Type B pancreatic cell (in vitro differentiated cells): ENCODE data around the gene KLHL14. TPM values are rescaled to one million over a fixed set of nuclear protein-coding genes. Genes with fewer than 3 reads are reported as not detected.

ENCODE experiments used
- DNase-seq: peaks from one replicate; pipeline ENCODE4 v3.0.0; 2021; ENCODE audit warnings: mixed read lengths; ENCODE audit not compliant: unreplicated experiment; ENCODE audit errors: extremely low spot score
- H3K27ac Mint-ChIP-seq: 2 replicates; pipeline ENCODE4 v1.8.0; 2021; ENCODE audit warnings: mild to moderate bottlenecking, mixed read lengths
- H3K27me3 Mint-ChIP-seq: 2 replicates; pipeline ENCODE4 v1.8.0; 2021; ENCODE audit warnings: mixed read lengths
- H3K36me3 Mint-ChIP-seq: 2 replicates; pipeline ENCODE4 v1.8.0; 2021; ENCODE audit warnings: mixed read lengths
- H3K4me1 Mint-ChIP-seq: one replicate; pipeline ENCODE4 v1.8.0; 2021; ENCODE audit warnings: mixed read lengths; ENCODE audit not compliant: unreplicated experiment
- H3K4me3 Mint-ChIP-seq: 2 replicates; pipeline ENCODE4 v1.8.0; 2021; ENCODE audit warnings: mild to moderate bottlenecking, mixed read lengths
- H3K9me3 Mint-ChIP-seq: 2 replicates; pipeline ENCODE4 v1.8.0; 2021; ENCODE audit warnings: mixed read lengths
- CTCF ChIP-seq: fragments of 200-600 bp; sonication (generic); conservative IDR thresholded peaks from 2 replicates; pipeline ENCODE4 v1.5.0; 2021; ENCODE audit warnings: antibody characterized with exemption, mild to moderate bottlenecking
- total RNA-seq: library from RNA; stranded (reverse); gene quantifications from 2 replicates; pipeline ENCODE4 v1.2.1, GENCODE V29; 2021; ENCODE audit warnings: low replicate concordance

KLHL14 gene
- total RNA-seq, 1 donor from 2014 or later: 6.1 TPM

DNA sequence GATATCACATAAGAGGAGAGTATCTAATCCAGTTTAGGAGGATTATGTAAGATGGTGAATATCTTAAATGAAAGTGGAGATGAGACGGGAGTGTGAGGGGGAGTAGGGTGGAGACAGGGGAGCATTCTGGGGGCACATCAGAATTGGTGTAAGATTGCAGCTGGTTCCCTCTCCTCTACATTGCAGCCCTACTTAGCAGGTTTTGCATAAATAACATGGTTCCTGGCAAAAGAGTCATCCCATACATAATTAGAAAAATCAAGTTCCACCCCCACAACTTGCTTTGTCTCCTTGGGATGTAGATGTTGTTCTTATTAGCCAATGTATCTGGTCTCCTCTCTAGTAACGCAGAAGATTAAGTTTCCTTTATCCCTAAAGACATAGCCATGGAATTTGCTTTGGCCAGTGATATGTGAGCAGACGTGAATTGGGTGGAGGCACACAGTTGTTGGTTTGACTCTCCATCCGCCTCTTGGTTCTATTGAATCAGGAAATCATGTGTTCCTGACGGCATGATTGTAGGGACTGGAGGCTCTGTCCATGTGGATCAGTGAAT, 137.9 kb downstream of the KLHL14 start:
- Mint-ChIP-seq H3K36me3 (no peaks in the 10 kb centered on the region), H3K9me3 (no peaks in the 10 kb centered on the region), H3K4me3 (no peak overlapping the region), H3K27ac (no peak overlapping the region), H3K27me3 (no peaks in the 10 kb centered on the region), H3K4me1 (no peaks in the 10 kb centered on the region)
- no peak for DNase-seq
- no peak for TF ChIP-seq CTCF

DNA sequence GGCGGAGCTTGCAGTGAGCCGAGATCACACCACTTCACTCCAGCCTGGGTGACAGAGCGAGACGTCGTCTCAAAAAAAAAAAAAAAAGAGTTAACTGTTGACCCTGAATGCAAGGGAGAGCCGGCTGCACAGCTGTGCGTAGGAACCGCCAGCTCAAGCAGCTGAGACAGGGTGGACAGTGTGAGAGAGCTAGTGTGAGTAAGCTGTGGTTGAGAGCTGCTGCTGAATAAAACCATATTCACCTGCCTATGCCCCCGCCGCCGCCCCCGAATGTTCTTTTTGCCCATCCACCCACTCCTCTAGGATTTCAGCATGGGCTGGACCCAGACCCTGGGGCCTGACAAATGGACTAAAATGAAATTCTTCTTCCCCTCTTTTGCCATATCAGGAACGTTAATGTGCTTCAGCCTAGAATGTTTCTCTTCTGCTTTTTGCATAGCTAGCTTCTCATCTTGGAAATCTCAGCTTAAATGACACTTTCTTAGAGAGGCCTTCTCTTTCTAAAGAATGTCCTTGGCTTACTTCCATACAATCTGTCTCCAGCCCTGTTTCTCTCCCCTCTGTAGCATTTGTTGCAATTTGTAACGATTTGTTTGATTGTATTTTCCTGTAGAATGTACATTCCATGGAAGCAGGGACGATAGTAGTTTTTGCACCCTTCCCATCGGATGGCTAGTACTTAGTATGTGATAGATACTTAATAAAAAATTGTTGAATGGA, 142.7 kb downstream of the KLHL14 start:
- Mint-ChIP-seq H3K27ac (no peak overlapping the region), H3K27me3 (no peaks in the 10 kb centered on the region), H3K4me3 (no peak overlapping the region), H3K4me1 (peaks cover 5% of the 10 kb centered on the region), H3K36me3 (no peaks in the 10 kb centered on the region), H3K9me3 (peaks cover 4% of the 10 kb centered on the region)
- DNase-seq: no peak
- no peak for TF ChIP-seq CTCF

- H3K4me1 Mint-ChIP-seq: peaks cover 5% of the 10 kb centered on the region
- no peak overlapping the region for H3K27ac Mint-ChIP-seq
- H3K9me3 Mint-ChIP-seq: peaks cover 4% of the 10 kb centered on the region
- H3K4me3 Mint-ChIP-seq: no peak overlapping the region
- no peaks in the 10 kb centered on the region for H3K27me3 Mint-ChIP-seq
- TF ChIP-seq CTCF: no peak
- H3K36me3 Mint-ChIP-seq: no peaks in the 10 kb centered on the region
- no peak for DNase-seq
Observed at GRCh38 chr18:32629292-32629691, 143.5 kb downstream of the KLHL14 start.

- H3K36me3 Mint-ChIP-seq: no peaks in the 10 kb centered on the region
- peaks cover under 1% of the 10 kb centered on the region for H3K9me3 Mint-ChIP-seq
- no peak for DNase-seq
- no peak overlapping the region for H3K27ac Mint-ChIP-seq
- H3K4me3 Mint-ChIP-seq: no peak overlapping the region
- H3K4me1 Mint-ChIP-seq: peaks cover 5% of the 10 kb centered on the region
- H3K27me3 Mint-ChIP-seq: no peaks in the 10 kb centered on the region
- TF ChIP-seq CTCF: no peak
Observed at GRCh38 chr18:32624182-32624723, 148.6 kb downstream of the KLHL14 start.

DNA sequence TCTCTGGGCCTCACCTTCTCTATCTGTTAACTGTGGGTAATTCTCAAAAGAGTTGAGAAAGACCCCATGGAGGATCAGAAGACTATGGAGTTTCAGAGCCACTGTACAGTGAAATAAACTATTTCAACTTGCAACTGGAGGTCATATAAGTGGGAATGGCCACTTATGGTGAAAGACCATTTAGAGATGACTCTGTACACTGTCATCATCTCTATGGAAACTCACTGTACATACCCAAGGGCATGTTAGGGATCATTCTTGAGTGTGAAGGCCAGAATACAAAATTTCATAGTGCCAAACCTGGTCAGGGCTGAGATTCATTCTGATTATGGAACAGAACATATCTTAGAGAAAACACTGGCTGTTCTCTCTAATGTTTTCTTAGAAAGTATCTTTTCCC, 149.3 kb downstream of the KLHL14 start:
- Mint-ChIP-seq H3K9me3 (no peaks in the 10 kb centered on the region), H3K36me3 (no peaks in the 10 kb centered on the region), H3K27me3 (no peaks in the 10 kb centered on the region), H3K4me1 (peaks cover 5% of the 10 kb centered on the region), H3K27ac (no peak overlapping the region), H3K4me3 (no peak overlapping the region)
- no peak for TF ChIP-seq CTCF
- no peak for DNase-seq
